ENCODE measurements around the gene MORN4. TPM values are rescaled to one million over a fixed set of nuclear protein-coding genes. Genes with fewer than 3 reads are reported as not detected.
A peak's percentile ranks its signal among the peaks of the same experiment; 100 is the strongest.

MORN4 gene
- total and polyA plus RNA-seq, 2 of the 13 experiments (the other 11 are each of a cell fraction or from before 2014, with no cell fraction given), result 3.4 to 9.1 TPM

- peak; percentile 46; the same call in 1 of the 2 replicates for TF ChIP-seq IRF2 (CRISPR knock-in tag; IDR thresholded peaks at IDR 0.05)
- no peak; the same call in 1 of the 2 replicates for TF ChIP-seq KDM2A (CRISPR knock-in tag; IDR thresholded peaks at IDR 0.05; ENCODE audit: borderline replicate concordance, low read depth)
- TF ChIP-seq MEIS1 (CRISPR knock-in tag; IDR thresholded peaks at IDR 0.05; ENCODE audit: borderline replicate concordance), result no peak
- TF ChIP-seq JUNB (CRISPR knock-in tag; IDR thresholded peaks at IDR 0.05; ENCODE audit: borderline replicate concordance), result no peak
- no peak for TF ChIP-seq NR2F1 (CRISPR knock-in tag; IDR thresholded peaks at IDR 0.05)
- TF ChIP-seq, protein P1, sequence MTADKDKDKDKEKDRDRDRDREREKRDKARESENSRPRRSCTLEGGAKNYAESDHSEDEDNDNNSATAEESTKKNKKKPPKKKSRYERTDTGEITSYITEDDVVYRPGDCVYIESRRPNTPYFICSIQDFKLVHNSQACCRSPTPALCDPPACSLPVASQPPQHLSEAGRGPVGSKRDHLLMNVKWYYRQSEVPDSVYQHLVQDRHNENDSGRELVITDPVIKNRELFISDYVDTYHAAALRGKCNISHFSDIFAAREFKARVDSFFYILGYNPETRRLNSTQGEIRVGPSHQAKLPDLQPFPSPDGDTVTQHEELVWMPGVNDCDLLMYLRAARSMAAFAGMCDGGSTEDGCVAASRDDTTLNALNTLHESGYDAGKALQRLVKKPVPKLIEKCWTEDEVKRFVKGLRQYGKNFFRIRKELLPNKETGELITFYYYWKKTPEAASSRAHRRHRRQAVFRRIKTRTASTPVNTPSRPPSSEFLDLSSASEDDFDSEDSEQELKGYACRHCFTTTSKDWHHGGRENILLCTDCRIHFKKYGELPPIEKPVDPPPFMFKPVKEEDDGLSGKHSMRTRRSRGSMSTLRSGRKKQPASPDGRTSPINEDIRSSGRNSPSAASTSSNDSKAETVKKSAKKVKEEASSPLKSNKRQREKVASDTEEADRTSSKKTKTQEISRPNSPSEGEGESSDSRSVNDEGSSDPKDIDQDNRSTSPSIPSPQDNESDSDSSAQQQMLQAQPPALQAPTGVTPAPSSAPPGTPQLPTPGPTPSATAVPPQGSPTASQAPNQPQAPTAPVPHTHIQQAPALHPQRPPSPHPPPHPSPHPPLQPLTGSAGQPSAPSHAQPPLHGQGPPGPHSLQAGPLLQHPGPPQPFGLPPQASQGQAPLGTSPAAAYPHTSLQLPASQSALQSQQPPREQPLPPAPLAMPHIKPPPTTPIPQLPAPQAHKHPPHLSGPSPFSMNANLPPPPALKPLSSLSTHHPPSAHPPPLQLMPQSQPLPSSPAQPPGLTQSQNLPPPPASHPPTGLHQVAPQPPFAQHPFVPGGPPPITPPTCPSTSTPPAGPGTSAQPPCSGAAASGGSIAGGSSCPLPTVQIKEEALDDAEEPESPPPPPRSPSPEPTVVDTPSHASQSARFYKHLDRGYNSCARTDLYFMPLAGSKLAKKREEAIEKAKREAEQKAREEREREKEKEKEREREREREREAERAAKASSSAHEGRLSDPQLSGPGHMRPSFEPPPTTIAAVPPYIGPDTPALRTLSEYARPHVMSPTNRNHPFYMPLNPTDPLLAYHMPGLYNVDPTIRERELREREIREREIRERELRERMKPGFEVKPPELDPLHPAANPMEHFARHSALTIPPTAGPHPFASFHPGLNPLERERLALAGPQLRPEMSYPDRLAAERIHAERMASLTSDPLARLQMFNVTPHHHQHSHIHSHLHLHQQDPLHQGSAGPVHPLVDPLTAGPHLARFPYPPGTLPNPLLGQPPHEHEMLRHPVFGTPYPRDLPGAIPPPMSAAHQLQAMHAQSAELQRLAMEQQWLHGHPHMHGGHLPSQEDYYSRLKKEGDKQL (CRISPR knock-in tag; IDR thresholded peaks at IDR 0.05; ENCODE audit: low read depth), result no peak
- peak; percentile 89 for TF ChIP-seq MAFF (IDR thresholded peaks at IDR 0.05; ENCODE audit: low read depth, low read length)
- peak; percentile 79 for TF ChIP-seq GATAD1 (CRISPR knock-in tag; IDR thresholded peaks at IDR 0.05)
- peak; percentile 65; the same call in 1 of the 2 replicates for TF ChIP-seq ZNF644 (CRISPR knock-in tag; IDR thresholded peaks at IDR 0.05; ENCODE audit: low read depth)
- no peak for TF ChIP-seq ZFP90 (CRISPR knock-in tag; IDR thresholded peaks at IDR 0.05; ENCODE audit: borderline replicate concordance)
- TF ChIP-seq ZNF460 (CRISPR knock-in tag; IDR thresholded peaks at IDR 0.05; ENCODE audit: borderline replicate concordance), result no peak
- TF ChIP-seq POLR2AphosphoS5 (IDR thresholded peaks at IDR 0.05; ENCODE audit: low read depth, low read length), result peak; percentile 35; the same call in 1 of the 2 replicates
- no peak for TF ChIP-seq NAIF1 (CRISPR knock-in tag; IDR thresholded peaks at IDR 0.05; ENCODE audit: borderline replicate concordance)
- TF ChIP-seq, protein P2, sequence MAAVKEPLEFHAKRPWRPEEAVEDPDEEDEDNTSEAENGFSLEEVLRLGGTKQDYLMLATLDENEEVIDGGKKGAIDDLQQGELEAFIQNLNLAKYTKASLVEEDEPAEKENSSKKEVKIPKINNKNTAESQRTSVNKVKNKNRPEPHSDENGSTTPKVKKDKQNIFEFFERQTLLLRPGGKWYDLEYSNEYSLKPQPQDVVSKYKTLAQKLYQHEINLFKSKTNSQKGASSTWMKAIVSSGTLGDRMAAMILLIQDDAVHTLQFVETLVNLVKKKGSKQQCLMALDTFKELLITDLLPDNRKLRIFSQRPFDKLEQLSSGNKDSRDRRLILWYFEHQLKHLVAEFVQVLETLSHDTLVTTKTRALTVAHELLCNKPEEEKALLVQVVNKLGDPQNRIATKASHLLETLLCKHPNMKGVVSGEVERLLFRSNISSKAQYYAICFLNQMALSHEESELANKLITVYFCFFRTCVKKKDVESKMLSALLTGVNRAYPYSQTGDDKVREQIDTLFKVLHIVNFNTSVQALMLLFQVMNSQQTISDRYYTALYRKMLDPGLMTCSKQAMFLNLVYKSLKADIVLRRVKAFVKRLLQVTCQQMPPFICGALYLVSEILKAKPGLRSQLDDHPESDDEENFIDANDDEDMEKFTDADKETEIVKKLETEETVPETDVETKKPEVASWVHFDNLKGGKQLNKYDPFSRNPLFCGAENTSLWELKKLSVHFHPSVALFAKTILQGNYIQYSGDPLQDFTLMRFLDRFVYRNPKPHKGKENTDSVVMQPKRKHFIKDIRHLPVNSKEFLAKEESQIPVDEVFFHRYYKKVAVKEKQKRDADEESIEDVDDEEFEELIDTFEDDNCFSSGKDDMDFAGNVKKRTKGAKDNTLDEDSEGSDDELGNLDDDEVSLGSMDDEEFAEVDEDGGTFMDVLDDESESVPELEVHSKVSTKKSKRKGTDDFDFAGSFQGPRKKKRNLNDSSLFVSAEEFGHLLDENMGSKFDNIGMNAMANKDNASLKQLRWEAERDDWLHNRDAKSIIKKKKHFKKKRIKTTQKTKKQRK (IDR thresholded peaks at IDR 0.05; ENCODE audit: low read length), result no peak
- no peak for TF ChIP-seq KLF11 (CRISPR knock-in tag; IDR thresholded peaks at IDR 0.05)
- no peak for TF ChIP-seq ZNF652 (CRISPR knock-in tag; IDR thresholded peaks at IDR 0.05; ENCODE audit: borderline replicate concordance, low read depth)
- no peak for TF ChIP-seq HIVEP1 (CRISPR knock-in tag; IDR thresholded peaks at IDR 0.05)
- TF ChIP-seq ZNF598 (CRISPR knock-in tag; IDR thresholded peaks at IDR 0.05; ENCODE audit: borderline replicate concordance), result 0 out of 2 replicates have a peak, but pooled peaks have one; percentile 25
- TF ChIP-seq ZZZ3 (CRISPR knock-in tag; IDR thresholded peaks at IDR 0.05; ENCODE audit: borderline replicate concordance), result no peak
- TF ChIP-seq ZNF143 (CRISPR knock-in tag; IDR thresholded peaks at IDR 0.05), result no peak
- TF ChIP-seq ZFP36L2 (CRISPR knock-in tag; IDR thresholded peaks at IDR 0.05), result no peak
Measured at GRCh38 chr10:97640174-97640867, 7.0 kb upstream of the MORN4 start, which contains the start of gene PI4K2A (continued).

Data from HepG2 (cell line).